ENCODE data around the gene PARG.

The PARG gene

GRCh38 chr10:49841615-49842332, 100.1 kb downstream of the PARG start:
- H3K4me1 ChIP-seq (ENCODE audit: control insufficient read depth, insufficient read depth, low read length): peaks cover 9% of the 10 kb centered on the region
- no peaks in the 10 kb centered on the region for H3K27me3 ChIP-seq (ENCODE audit: control insufficient read depth, insufficient read depth, low read length)
- H3K36me3 ChIP-seq (ENCODE audit: insufficient read depth, low read length): peaks cover 19% of the 10 kb centered on the region
- H3K4me2 ChIP-seq (ENCODE audit: low read length): no peak overlapping the region
- no peak overlapping the region for H3K9ac ChIP-seq (ENCODE audit: low read depth, low read length)
- no peak overlapping the region for H3K4me3 ChIP-seq (ENCODE audit: low read length)
- H3K9me3 ChIP-seq (replicated peaks; ENCODE audit: low read length): no peaks in the 10 kb centered on the region

GRCh38 chr10:49837685-49838084, 104.1 kb downstream of the PARG start:
- no peak overlapping the region for H3K4me2 ChIP-seq (ENCODE audit: low read length)
- no peaks in the 10 kb centered on the region for H3K27me3 ChIP-seq (ENCODE audit: control insufficient read depth, insufficient read depth, low read length)
- H3K36me3 ChIP-seq (ENCODE audit: insufficient read depth, low read length): peaks cover 19% of the 10 kb centered on the region
- H3K4me1 ChIP-seq (ENCODE audit: control insufficient read depth, insufficient read depth, low read length): no peaks in the 10 kb centered on the region
- no peak overlapping the region for H3K4me3 ChIP-seq (ENCODE audit: low read length)
- H3K9ac ChIP-seq (ENCODE audit: low read depth, low read length): no peak overlapping the region
- no peaks in the 10 kb centered on the region for H3K9me3 ChIP-seq (replicated peaks; ENCODE audit: low read length)

GRCh38 chr10:49837051-49837478, 104.8 kb downstream of the PARG start:
- H3K27me3 ChIP-seq (ENCODE audit: control insufficient read depth, insufficient read depth, low read length): no peaks in the 10 kb centered on the region
- no peaks in the 10 kb centered on the region for H3K4me1 ChIP-seq (ENCODE audit: control insufficient read depth, insufficient read depth, low read length)
- H3K36me3 ChIP-seq (ENCODE audit: insufficient read depth, low read length): peaks cover 25% of the 10 kb centered on the region
- H3K4me2 ChIP-seq (ENCODE audit: low read length): no peak overlapping the region
- no peak overlapping the region for H3K9ac ChIP-seq (ENCODE audit: low read depth, low read length)
- H3K4me3 ChIP-seq (ENCODE audit: low read length): no peak overlapping the region
- H3K9me3 ChIP-seq (replicated peaks; ENCODE audit: low read length): no peaks in the 10 kb centered on the region

- H3K36me3 ChIP-seq (ENCODE audit: insufficient read depth, low read length): peaks cover 27% of the 10 kb centered on the region
- no peaks in the 10 kb centered on the region for H3K4me1 ChIP-seq (ENCODE audit: control insufficient read depth, insufficient read depth, low read length)
- no peaks in the 10 kb centered on the region for H3K9me3 ChIP-seq (replicated peaks; ENCODE audit: low read length)
- no peak overlapping the region for H3K4me3 ChIP-seq (ENCODE audit: low read length)
- no peak overlapping the region for H3K4me2 ChIP-seq (ENCODE audit: low read length)
- no peak overlapping the region for H3K9ac ChIP-seq (ENCODE audit: low read depth, low read length)
- H3K27me3 ChIP-seq (ENCODE audit: control insufficient read depth, insufficient read depth, low read length): no peaks in the 10 kb centered on the region
Measured at GRCh38 chr10:49834976-49835375, 106.9 kb downstream of the PARG start.

GRCh38 chr10:49834201-49834600, 107.6 kb downstream of the PARG start:
- Histone ChIP-seq H3K4me3 (ENCODE audit: low read length) (no peak overlapping the region), H3K9ac (ENCODE audit: low read depth, low read length) (no peak overlapping the region), H3K4me1 (ENCODE audit: control insufficient read depth, insufficient read depth, low read length) (no peaks in the 10 kb centered on the region), H3K27me3 (ENCODE audit: control insufficient read depth, insufficient read depth, low read length) (no peaks in the 10 kb centered on the region), H3K9me3 (replicated peaks; ENCODE audit: low read length) (no peaks in the 10 kb centered on the region), H3K4me2 (ENCODE audit: low read length) (no peak overlapping the region), H3K36me3 (ENCODE audit: insufficient read depth, low read length) (peaks cover 27% of the 10 kb centered on the region)

- Histone ChIP-seq H3K27me3 (ENCODE audit: control insufficient read depth, insufficient read depth, low read length) (no peaks in the 10 kb centered on the region), H3K9me3 (replicated peaks; ENCODE audit: low read length) (no peaks in the 10 kb centered on the region), H3K36me3 (ENCODE audit: insufficient read depth, low read length) (peaks cover 21% of the 10 kb centered on the region), H3K4me3 (ENCODE audit: low read length) (no peak overlapping the region), H3K4me2 (ENCODE audit: low read length) (no peak overlapping the region), H3K9ac (ENCODE audit: low read depth, low read length) (no peak overlapping the region), H3K4me1 (ENCODE audit: control insufficient read depth, insufficient read depth, low read length) (no peaks in the 10 kb centered on the region)
Measured at GRCh38 chr10:49833168-49833567, 108.7 kb downstream of the PARG start.

GRCh38 chr10:49831352-49832035, 110.3 kb downstream of the PARG start:
- H3K27me3 ChIP-seq (ENCODE audit: control insufficient read depth, insufficient read depth, low read length): no peaks in the 10 kb centered on the region
- no peak overlapping the region for H3K4me2 ChIP-seq (ENCODE audit: low read length)
- no peak overlapping the region for H3K4me3 ChIP-seq (ENCODE audit: low read length)
- H3K36me3 ChIP-seq (ENCODE audit: insufficient read depth, low read length): peaks cover 28% of the 10 kb centered on the region
- H3K9ac ChIP-seq (ENCODE audit: low read depth, low read length): no peak overlapping the region
- H3K9me3 ChIP-seq (replicated peaks; ENCODE audit: low read length): no peaks in the 10 kb centered on the region
- H3K4me1 ChIP-seq (ENCODE audit: control insufficient read depth, insufficient read depth, low read length): no peaks in the 10 kb centered on the region

GRCh38 chr10:49830846-49831245, 111.0 kb downstream of the PARG start:
- Histone ChIP-seq H3K4me2 (ENCODE audit: low read length) (no peak overlapping the region), H3K27me3 (ENCODE audit: control insufficient read depth, insufficient read depth, low read length) (no peaks in the 10 kb centered on the region), H3K36me3 (ENCODE audit: insufficient read depth, low read length) (peaks cover 26% of the 10 kb centered on the region), H3K4me1 (ENCODE audit: control insufficient read depth, insufficient read depth, low read length) (no peaks in the 10 kb centered on the region), H3K9me3 (replicated peaks; ENCODE audit: low read length) (no peaks in the 10 kb centered on the region), H3K9ac (ENCODE audit: low read depth, low read length) (no peak overlapping the region), H3K4me3 (ENCODE audit: low read length) (no peak overlapping the region)

- no peak overlapping the region for H3K4me2 ChIP-seq (ENCODE audit: low read length)
- H3K27me3 ChIP-seq (ENCODE audit: control insufficient read depth, insufficient read depth, low read length): no peaks in the 10 kb centered on the region
- H3K36me3 ChIP-seq (ENCODE audit: insufficient read depth, low read length): peaks cover 21% of the 10 kb centered on the region
- no peak overlapping the region for H3K4me3 ChIP-seq (ENCODE audit: low read length)
- H3K9ac ChIP-seq (ENCODE audit: low read depth, low read length): no peak overlapping the region
- no peaks in the 10 kb centered on the region for H3K9me3 ChIP-seq (replicated peaks; ENCODE audit: low read length)
- no peaks in the 10 kb centered on the region for H3K4me1 ChIP-seq (ENCODE audit: control insufficient read depth, insufficient read depth, low read length)
Measured at GRCh38 chr10:49830016-49830415, 111.8 kb downstream of the PARG start.

GRCh38 chr10:49827297-49827696, 114.5 kb downstream of the PARG start:
- H3K9ac ChIP-seq (ENCODE audit: low read depth, low read length): no peak overlapping the region

GRCh38 chr10:49819234-49819958, 122.4 kb downstream of the PARG start:
- Histone ChIP-seq H3K4me1 (ENCODE audit: control insufficient read depth, insufficient read depth, low read length) (no peaks in the 10 kb centered on the region), H3K36me3 (ENCODE audit: insufficient read depth, low read length) (peaks cover 18% of the 10 kb centered on the region), H3K9ac (ENCODE audit: low read depth, low read length) (no peak overlapping the region), H3K4me2 (ENCODE audit: low read length) (no peak overlapping the region), H3K27me3 (ENCODE audit: control insufficient read depth, insufficient read depth, low read length) (no peaks in the 10 kb centered on the region), H3K9me3 (replicated peaks; ENCODE audit: low read length) (no peaks in the 10 kb centered on the region), H3K4me3 (ENCODE audit: low read length) (no peak overlapping the region)

More at GRCh38 chr10:49827297-49827696, 114.5 kb downstream of the PARG start:
- Histone ChIP-seq H3K27me3 (ENCODE audit: control insufficient read depth, insufficient read depth, low read length) (no peaks in the 10 kb centered on the region), H3K4me1 (ENCODE audit: control insufficient read depth, insufficient read depth, low read length) (no peaks in the 10 kb centered on the region), H3K36me3 (ENCODE audit: insufficient read depth, low read length) (peaks cover 20% of the 10 kb centered on the region), H3K4me2 (ENCODE audit: low read length) (no peak overlapping the region), H3K4me3 (ENCODE audit: low read length) (no peak overlapping the region), H3K9me3 (replicated peaks; ENCODE audit: low read length) (no peaks in the 10 kb centered on the region)
